K562 (cell line): ENCODE measurements around the gene CRIM1. TPM values are rescaled to one million over a fixed set of nuclear protein-coding genes. Genes with fewer than 3 reads are reported as not detected.

Experiments
- ATAC-seq: fragments of 200-7000 bp; cut with Tn5 transposase; 3 replicates; pipeline ENCODE4 v1.9.1; 2020; ENCODE audit warnings: moderate library complexity
- BruUV-seq: library from RNA; stranded (reverse); fragments of 400-500 nt; replicated peaks from 2 replicates; lab custom pipeline; 2021; lab: Mats Ljungman, UMichigan
- CTCF ChIA-PET: fragments of 300-600 bp; formaldehyde crosslinking; extraction: SDS; loops from one replicate; lab custom pipeline; 2021; ENCODE audit warnings: low intra/inter-chr PET ratio; lab: Yijun Ruan, JAX
- POLR2A ChIA-PET: fragments of 300-600, 350-650 bp; sonication (Branson Sonifier 250); formaldehyde crosslinking; extraction: SDS; loops from one replicate; lab custom pipeline; 2021; ENCODE audit warnings: antibody characterized with exemption, inconsistent platforms; lab: Yijun Ruan, JAX
- DNase-seq, 4 experiments: peaks; one replicate each; pipeline versions ENCODE4 v3.0.0 to v3.0.0-alpha.2; 2011 to 2018; ENCODE audit warnings: low spot score in 3 of 4, mixed read lengths in 3 of 4; ENCODE audit errors: extremely low read depth in 1 of 4
- FAIRE-seq: peaks from 2 replicates; lab custom pipeline; 2011; peaks lifted over from hg19 to GRCh38; lab: Jason Lieb, UNC
- H2AFZ ChIP-seq: 2 replicates; pipeline ENCODE4 v1.6.0; 2011; ENCODE audit warnings: low read depth, low read length, control low read depth, inconsistent platforms
- H3K27ac ChIP-seq: fragments of 200-600 bp; 3 replicates; pipeline ENCODE4 v1.8.0; 2011; ENCODE audit warnings: low read depth, mild to moderate bottlenecking, control low read depth, inconsistent platforms, low read length, moderate library complexity, mixed read lengths; ENCODE audit errors: extremely low read depth
- H3K27me3 ChIP-seq, 2 experiments: fragments of 300-600 bp in 1 of 2; 2 replicates in 1 of 2; 3 replicates in 1 of 2; pipeline versions ENCODE4 v1.6.0 to v1.8.0; 2011; ENCODE audit warnings: inconsistent platforms in 2 of 2, low read length in 2 of 2, mild to moderate bottlenecking in 1 of 2, mixed read lengths in 1 of 2, moderate library complexity in 1 of 2; ENCODE audit not compliant: control insufficient read depth in 2 of 2, insufficient read depth in 2 of 2
- H3K36me3 ChIP-seq: fragments of 300-600 bp; 3 replicates; pipeline ENCODE4 v1.8.0; 2011; ENCODE audit warnings: mild to moderate bottlenecking, low read length, inconsistent platforms; ENCODE audit not compliant: control insufficient read depth, insufficient read depth
- H3K4me1 ChIP-seq, 2 experiments: fragments of 200-600 bp in 1 of 2; replicated peaks in 1 of 2; 2 replicates in 1 of 2; 3 replicates in 1 of 2; pipeline versions ENCODE4 v1.5.1 to v1.8.0; 2011; ENCODE audit warnings: inconsistent platforms in 2 of 2, low read length in 2 of 2, mild to moderate bottlenecking in 1 of 2, mixed read lengths in 1 of 2, moderate library complexity in 1 of 2; ENCODE audit not compliant: control insufficient read depth in 2 of 2, insufficient read depth in 2 of 2
- H3K4me2 ChIP-seq: 2 replicates; pipeline ENCODE4 v1.6.1; 2011; ENCODE audit warnings: low read length, control low read depth, inconsistent platforms, mixed read lengths; ENCODE audit not compliant: insufficient read depth
- H3K4me3 ChIP-seq: fragments of 200-600 bp; sonication (generic), shearing (Covaris generic); 2 replicates; pipeline ENCODE4 v1.5.1; 2016; ENCODE audit warnings: control low read depth, inconsistent platforms
- H3K79me2 ChIP-seq: fragments of 200-600 bp; 3 replicates; pipeline ENCODE4 v1.8.0; 2011; ENCODE audit warnings: low read length, inconsistent platforms; ENCODE audit not compliant: control insufficient read depth, insufficient read depth
- H3K9ac ChIP-seq, 2 experiments: 2 replicates each; pipeline versions ENCODE4 v1.6.0 to v1.6.1; 2011; ENCODE audit warnings: low read depth in 2 of 2, low read length in 2 of 2, control low read depth in 1 of 2, inconsistent platforms in 1 of 2, mild to moderate bottlenecking in 1 of 2, mixed read lengths in 1 of 2; ENCODE audit not compliant: insufficient read depth in 1 of 2
- H3K9me1 ChIP-seq: one replicate; pipeline ENCODE4 v1.6.0; 2011; ENCODE audit warnings: inconsistent platforms, mild to moderate bottlenecking, low read length, moderate library complexity; ENCODE audit not compliant: control insufficient read depth, insufficient read depth
- H3K9me3 ChIP-seq: replicated peaks from 2 replicates; pipeline ENCODE4 v1.5.1; 2011; ENCODE audit warnings: low read depth, low read length, inconsistent platforms; ENCODE audit not compliant: control insufficient read depth, insufficient read depth
- H4K20me1 ChIP-seq: replicated peaks from 2 replicates; pipeline ENCODE4 v1.6.1; 2011; ENCODE audit warnings: low read length, inconsistent platforms, mixed read lengths; ENCODE audit not compliant: control insufficient read depth, insufficient read depth
- EZH2 ChIP-seq: IDR thresholded peaks from 2 replicates; pipeline ENCODE4 v1.6.1; 2012; ENCODE audit warnings: low read depth, mild to moderate bottlenecking, inconsistent platforms, low read length, borderline replicate concordance
- FOXJ3 ChIP-seq: sonication (generic); formaldehyde crosslinking; IDR thresholded peaks from 2 replicates; pipeline ENCODE4 v1.4.0; 2020; ENCODE audit warnings: mild to moderate bottlenecking, missing genetic modification reagents
- HNRNPK ChIP-seq: fragments of 200-400 bp; formaldehyde crosslinking; IDR thresholded peaks from one replicate; pipeline ENCODE4 v1.6.1; 2018; ENCODE audit warnings: mild to moderate bottlenecking, low read depth, low read length; ENCODE audit not compliant: poor library complexity, severe bottlenecking
- SREBF2 ChIP-seq: sonication (generic); formaldehyde crosslinking; IDR thresholded peaks from 2 replicates; pipeline ENCODE4 v1.4.0; 2020; ENCODE audit warnings: mild to moderate bottlenecking, missing genetic modification reagents
- SRSF9 ChIP-seq: fragments of 200-400 bp; formaldehyde crosslinking; IDR thresholded peaks from 2 replicates; pipeline ENCODE4 v1.6.1; 2017; ENCODE audit warnings: low read depth, low read length, borderline replicate concordance
- WGBS: fragments of 100-300 bp; shearing (Covaris generic); methylation state at CpG from one replicate; pipeline ENCODE4 v1.1.6; 2016; ENCODE audit warnings: low coverage, mixed read lengths; ENCODE audit not compliant: insufficient coverage; ENCODE audit errors: missing lambda C conversion rate; 5-methylcytosine and 5-hydroxymethylcytosine counted together
- in situ Hi-C: fragments of 300-500 bp; cut with MboI; formaldehyde crosslinking; loops from 4 replicates; pipeline ENCODE4 v1.15.0; 2018; ENCODE audit warnings: inconsistent platforms, mixed read lengths
- intact Hi-C: fragments of 100-400 bp; cut with micrococcal nuclease; formaldehyde crosslinking; loops from 2 replicates; pipeline ENCODE4 v1.14.2; 2022
- polyA plus RNA-seq, 8 experiments: library from polyadenylated mRNA; depleted of rRNA in 4 of 8; stranded (reverse) in 5 of 8; unstranded in 3 of 8; fragments of >200 nt; fragmentation: Nextera tagmentation in 2 of 8; fragmentation: Illumina TruSeq in 1 of 8; extraction: Ambion mirVana in 2 of 8; extraction: Trizol in 1 of 8; gene quantifications; 2 replicates each; pipeline versions ENCODE4 v1.2.1 to v1.2.3, GENCODE V29; 2011 to 2014; ENCODE audit warnings: inconsistent platforms in 1 of 8, missing spikeins in 1 of 8
- total RNA-seq, 7 experiments: library from RNA; depleted of rRNA in 6 of 7; stranded (reverse); fragments of >200 nt in 6 of 7; fragmentation: Illumina TruSeq in 2 of 7; extraction: Trizol in 2 of 7; gene quantifications; 2 replicates each; pipeline versions ENCODE4 v1.2.1 to v1.2.3, GENCODE V29; 2011 to 2021; ENCODE audit warnings: low replicate concordance in 1 of 7
- TF ChIP-seq, protein P1 (sequence below): fragments of 250-450 bp; sonication (Bioruptor Pico); IDR thresholded peaks from 2 replicates; pipeline ENCODE4 v1.4.0; 2020; ENCODE audit warnings: mild to moderate bottlenecking, moderate library complexity, borderline replicate concordance
- TF ChIP-seq, protein P2 (sequence below): fragments of 250-450 bp; sonication (Bioruptor Pico); IDR thresholded peaks from 2 replicates; pipeline ENCODE4 v1.5.0; 2020; ENCODE audit warnings: mild to moderate bottlenecking
- TF ChIP-seq, protein P3 (sequence below): fragments of 450-650 bp; IDR thresholded peaks from 2 replicates; pipeline ENCODE4 v1.6.1; 2016; ENCODE audit warnings: borderline replicate concordance

CRIM1 gene
- total and polyA plus RNA-seq, 9 of the 15 experiments (the other 6 are each of a cell fraction or from before 2014, with no cell fraction given) = 0.01 to 0.36 (median 0.06) TPM; not detected in 1

DNA sequence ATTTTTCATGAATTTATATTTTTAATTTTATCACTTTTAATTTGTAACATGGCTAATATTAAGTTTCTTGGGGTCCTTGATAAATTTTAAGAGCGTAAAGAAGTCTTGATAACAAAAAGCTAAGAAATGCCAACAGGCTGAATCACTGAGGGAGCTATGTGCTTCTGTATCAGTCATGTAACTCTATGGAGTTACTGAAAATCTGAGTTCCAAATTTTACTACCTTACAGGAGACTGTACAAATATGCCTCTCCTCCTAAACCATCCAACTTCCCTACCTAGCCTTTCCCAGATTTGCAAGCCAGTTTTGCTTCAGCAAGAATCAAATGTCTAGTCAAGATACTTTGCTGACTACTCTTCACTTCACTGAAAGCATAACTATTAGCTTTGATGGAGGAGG, 206.7 kb downstream of the CRIM1 start:
- BruUV-seq = no TSS peak
- no peaks in the 10 kb centered on the region for H3K79me2 ChIP-seq
- FAIRE-seq (no peak), ATAC-seq (no peak), DNase-seq (no peak)
- H3K4me3 ChIP-seq = no peak overlapping the region
- 87% methylated on average over 1 of the region's 1 CpG for WGBS
- H3K4me2 ChIP-seq = no peak overlapping the region
- H4K20me1 ChIP-seq = no peaks in the 10 kb centered on the region
- H3K9me3 ChIP-seq = no peaks in the 10 kb centered on the region
- intact Hi-C loops = no loop called here
- no peaks in the 10 kb centered on the region for H3K4me1 ChIP-seq
- ChIA-PET POLR2A (no interaction called here), CTCF (no interaction called here)
- H3K9me1 ChIP-seq = no peaks in the 10 kb centered on the region
- no peak overlapping the region for H3K9ac ChIP-seq
- TF ChIP-seq, protein P1, sequence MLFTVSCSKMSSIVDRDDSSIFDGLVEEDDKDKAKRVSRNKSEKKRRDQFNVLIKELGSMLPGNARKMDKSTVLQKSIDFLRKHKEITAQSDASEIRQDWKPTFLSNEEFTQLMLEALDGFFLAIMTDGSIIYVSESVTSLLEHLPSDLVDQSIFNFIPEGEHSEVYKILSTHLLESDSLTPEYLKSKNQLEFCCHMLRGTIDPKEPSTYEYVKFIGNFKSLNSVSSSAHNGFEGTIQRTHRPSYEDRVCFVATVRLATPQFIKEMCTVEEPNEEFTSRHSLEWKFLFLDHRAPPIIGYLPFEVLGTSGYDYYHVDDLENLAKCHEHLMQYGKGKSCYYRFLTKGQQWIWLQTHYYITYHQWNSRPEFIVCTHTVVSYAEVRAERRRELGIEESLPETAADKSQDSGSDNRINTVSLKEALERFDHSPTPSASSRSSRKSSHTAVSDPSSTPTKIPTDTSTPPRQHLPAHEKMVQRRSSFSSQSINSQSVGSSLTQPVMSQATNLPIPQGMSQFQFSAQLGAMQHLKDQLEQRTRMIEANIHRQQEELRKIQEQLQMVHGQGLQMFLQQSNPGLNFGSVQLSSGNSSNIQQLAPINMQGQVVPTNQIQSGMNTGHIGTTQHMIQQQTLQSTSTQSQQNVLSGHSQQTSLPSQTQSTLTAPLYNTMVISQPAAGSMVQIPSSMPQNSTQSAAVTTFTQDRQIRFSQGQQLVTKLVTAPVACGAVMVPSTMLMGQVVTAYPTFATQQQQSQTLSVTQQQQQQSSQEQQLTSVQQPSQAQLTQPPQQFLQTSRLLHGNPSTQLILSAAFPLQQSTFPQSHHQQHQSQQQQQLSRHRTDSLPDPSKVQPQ (CRISPR knock-in tag) = no peak
- no peak for TF ChIP-seq SRSF9
- TF ChIP-seq SREBF2 (CRISPR knock-in tag) = no peak
- no peak for TF ChIP-seq EZH2
- no peak for TF ChIP-seq HNRNPK
- TF ChIP-seq, protein P2, sequence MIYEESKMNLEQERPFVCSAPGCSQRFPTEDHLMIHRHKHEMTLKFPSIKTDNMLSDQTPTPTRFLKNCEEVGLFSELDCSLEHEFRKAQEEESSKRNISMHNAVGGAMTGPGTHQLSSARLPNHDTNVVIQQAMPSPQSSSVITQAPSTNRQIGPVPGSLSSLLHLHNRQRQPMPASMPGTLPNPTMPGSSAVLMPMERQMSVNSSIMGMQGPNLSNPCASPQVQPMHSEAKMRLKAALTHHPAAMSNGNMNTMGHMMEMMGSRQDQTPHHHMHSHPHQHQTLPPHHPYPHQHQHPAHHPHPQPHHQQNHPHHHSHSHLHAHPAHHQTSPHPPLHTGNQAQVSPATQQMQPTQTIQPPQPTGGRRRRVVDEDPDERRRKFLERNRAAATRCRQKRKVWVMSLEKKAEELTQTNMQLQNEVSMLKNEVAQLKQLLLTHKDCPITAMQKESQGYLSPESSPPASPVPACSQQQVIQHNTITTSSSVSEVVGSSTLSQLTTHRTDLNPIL (CRISPR knock-in tag) = no peak
- TF ChIP-seq FOXJ3 (CRISPR knock-in tag) = no peak
- TF ChIP-seq, protein P3, sequence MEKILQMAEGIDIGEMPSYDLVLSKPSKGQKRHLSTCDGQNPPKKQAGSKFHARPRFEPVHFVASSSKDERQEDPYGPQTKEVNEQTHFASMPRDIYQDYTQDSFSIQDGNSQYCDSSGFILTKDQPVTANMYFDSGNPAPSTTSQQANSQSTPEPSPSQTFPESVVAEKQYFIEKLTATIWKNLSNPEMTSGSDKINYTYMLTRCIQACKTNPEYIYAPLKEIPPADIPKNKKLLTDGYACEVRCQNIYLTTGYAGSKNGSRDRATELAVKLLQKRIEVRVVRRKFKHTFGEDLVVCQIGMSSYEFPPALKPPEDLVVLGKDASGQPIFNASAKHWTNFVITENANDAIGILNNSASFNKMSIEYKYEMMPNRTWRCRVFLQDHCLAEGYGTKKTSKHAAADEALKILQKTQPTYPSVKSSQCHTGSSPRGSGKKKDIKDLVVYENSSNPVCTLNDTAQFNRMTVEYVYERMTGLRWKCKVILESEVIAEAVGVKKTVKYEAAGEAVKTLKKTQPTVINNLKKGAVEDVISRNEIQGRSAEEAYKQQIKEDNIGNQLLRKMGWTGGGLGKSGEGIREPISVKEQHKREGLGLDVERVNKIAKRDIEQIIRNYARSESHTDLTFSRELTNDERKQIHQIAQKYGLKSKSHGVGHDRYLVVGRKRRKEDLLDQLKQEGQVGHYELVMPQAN = no peak
- no peak overlapping the region for H2AFZ ChIP-seq
- no peaks in the 10 kb centered on the region for H3K27me3 ChIP-seq
- peaks cover 11% of the 10 kb centered on the region; the same call in 2 of the 3 replicates for H3K36me3 ChIP-seq
- H3K27ac ChIP-seq = no peak overlapping the region
- in situ Hi-C loops = no loop called here
